HEK293 (cell line): Measurements from ENCODE around the gene WDFY3.

Source experiments
- GLI2 ChIP-seq: fragments of 450-650 bp; formaldehyde crosslinking; IDR thresholded peaks from 2 replicates; pipeline ENCODE4; 2017; ENCODE audit warnings: missing biosample characterization, missing genetic modification characterization, low read depth, borderline replicate concordance
- IKZF3 ChIP-seq: fragments of 450-650 bp; IDR thresholded peaks from 2 replicates; pipeline ENCODE4 v1.5.0; 2018; ENCODE audit warnings: missing biosample characterization, mild to moderate bottlenecking, missing genetic modification characterization, moderate library complexity
- PRDM1 ChIP-seq: fragments of 450-650 bp; formaldehyde crosslinking; IDR thresholded peaks from 2 replicates; pipeline ENCODE4; 2016; ENCODE audit warnings: missing biosample characterization, missing genetic modification characterization
- ZBTB21 ChIP-seq: fragments of 450-650 bp; formaldehyde crosslinking; IDR thresholded peaks from 2 replicates; pipeline ENCODE4 v1.5.1; 2017; ENCODE audit warnings: missing biosample characterization, missing genetic modification characterization
- ZNF121 ChIP-seq: fragments of 450-650 bp; formaldehyde crosslinking; IDR thresholded peaks from 2 replicates; pipeline ENCODE4 v1.5.1; 2016; ENCODE audit warnings: missing biosample characterization, missing genetic modification characterization
- ZNF174 ChIP-seq: fragments of 450-650 bp; formaldehyde crosslinking; IDR thresholded peaks from 2 replicates; pipeline ENCODE4 v1.5.0; 2017; ENCODE audit warnings: missing biosample characterization, mild to moderate bottlenecking, missing genetic modification characterization
- ZNF175 ChIP-seq: fragments of 450-650 bp; formaldehyde crosslinking; IDR thresholded peaks from 2 replicates; pipeline ENCODE4 v1.5.1; 2016; ENCODE audit warnings: missing biosample characterization, missing genetic modification characterization
- ZNF211 ChIP-seq: fragments of 450-650 bp; formaldehyde crosslinking; IDR thresholded peaks from 2 replicates; pipeline ENCODE4 v1.5.1; 2016; ENCODE audit warnings: low read depth, missing biosample characterization, missing genetic modification characterization
- ZNF239 ChIP-seq: fragments of 450-650 bp; formaldehyde crosslinking; IDR thresholded peaks from 2 replicates; pipeline ENCODE4 v1.5.1; 2016; ENCODE audit warnings: missing biosample characterization, missing genetic modification characterization
- ZNF302 ChIP-seq: fragments of 450-650 bp; formaldehyde crosslinking; IDR thresholded peaks from 2 replicates; pipeline ENCODE4 v1.5.1; 2016; ENCODE audit warnings: missing biosample characterization, missing genetic modification characterization, low read depth
- ZNF658 ChIP-seq: fragments of 450-650 bp; formaldehyde crosslinking; IDR thresholded peaks from 2 replicates; pipeline ENCODE4; 2016; ENCODE audit warnings: missing biosample characterization, missing genetic modification characterization
- ZNF747 ChIP-seq: fragments of 450-650 bp; formaldehyde crosslinking; IDR thresholded peaks from 2 replicates; pipeline ENCODE4 v1.5.1; 2016; ENCODE audit warnings: missing biosample characterization, missing genetic modification characterization
- ZNF791 ChIP-seq: fragments of 450-650 bp; formaldehyde crosslinking; IDR thresholded peaks from 2 replicates; pipeline ENCODE4 v1.5.1; 2016; ENCODE audit warnings: missing biosample characterization, missing genetic modification characterization
- ZNF843 ChIP-seq: fragments of 450-650 bp; formaldehyde crosslinking; IDR thresholded peaks from 2 replicates; pipeline ENCODE4 v1.5.1; 2016; ENCODE audit warnings: missing biosample characterization, missing genetic modification characterization
- ZXDB ChIP-seq: fragments of 450-650 bp; formaldehyde crosslinking; IDR thresholded peaks from 2 replicates; pipeline ENCODE4 v1.5.1; 2016; ENCODE audit warnings: missing biosample characterization, missing genetic modification characterization
- TF ChIP-seq, protein P1 (sequence below): fragments of 450-650 bp; formaldehyde crosslinking; IDR thresholded peaks from 2 replicates; pipeline ENCODE4 v1.5.1; 2016; ENCODE audit warnings: missing biosample characterization, missing genetic modification characterization
- TF ChIP-seq, protein P2 (sequence below): fragments of 450-650 bp; formaldehyde crosslinking; IDR thresholded peaks from 2 replicates; pipeline ENCODE4 v1.5.1; 2016; ENCODE audit warnings: missing biosample characterization, missing genetic modification characterization
- TF ChIP-seq, protein P3 (sequence below): fragments of 450-650 bp; formaldehyde crosslinking; IDR thresholded peaks from 2 replicates; pipeline ENCODE4; 2016; ENCODE audit warnings: missing biosample characterization, missing genetic modification characterization
- TF ChIP-seq, protein P4 (sequence below): fragments of 450-650 bp; formaldehyde crosslinking; IDR thresholded peaks from 2 replicates; pipeline ENCODE4 v1.5.1; 2016; ENCODE audit warnings: missing biosample characterization, missing genetic modification characterization
- TF ChIP-seq, protein P5 (sequence below): fragments of 450-650 bp; formaldehyde crosslinking; IDR thresholded peaks from 2 replicates; pipeline ENCODE4 v1.5.1; 2016; ENCODE audit warnings: missing biosample characterization, missing genetic modification characterization
- TF ChIP-seq, protein P6 (sequence below): fragments of 450-650 bp; formaldehyde crosslinking; IDR thresholded peaks from 2 replicates; pipeline ENCODE4 v1.5.1; 2016; ENCODE audit warnings: missing biosample characterization, missing genetic modification characterization
- TF ChIP-seq, protein P7 (sequence below): fragments of 450-650 bp; formaldehyde crosslinking; conservative IDR thresholded peaks from 2 replicates; pipeline ENCODE4 v1.5.1; 2016; ENCODE audit warnings: low read depth, missing biosample characterization, missing genetic modification characterization

The WDFY3 gene

DNA sequence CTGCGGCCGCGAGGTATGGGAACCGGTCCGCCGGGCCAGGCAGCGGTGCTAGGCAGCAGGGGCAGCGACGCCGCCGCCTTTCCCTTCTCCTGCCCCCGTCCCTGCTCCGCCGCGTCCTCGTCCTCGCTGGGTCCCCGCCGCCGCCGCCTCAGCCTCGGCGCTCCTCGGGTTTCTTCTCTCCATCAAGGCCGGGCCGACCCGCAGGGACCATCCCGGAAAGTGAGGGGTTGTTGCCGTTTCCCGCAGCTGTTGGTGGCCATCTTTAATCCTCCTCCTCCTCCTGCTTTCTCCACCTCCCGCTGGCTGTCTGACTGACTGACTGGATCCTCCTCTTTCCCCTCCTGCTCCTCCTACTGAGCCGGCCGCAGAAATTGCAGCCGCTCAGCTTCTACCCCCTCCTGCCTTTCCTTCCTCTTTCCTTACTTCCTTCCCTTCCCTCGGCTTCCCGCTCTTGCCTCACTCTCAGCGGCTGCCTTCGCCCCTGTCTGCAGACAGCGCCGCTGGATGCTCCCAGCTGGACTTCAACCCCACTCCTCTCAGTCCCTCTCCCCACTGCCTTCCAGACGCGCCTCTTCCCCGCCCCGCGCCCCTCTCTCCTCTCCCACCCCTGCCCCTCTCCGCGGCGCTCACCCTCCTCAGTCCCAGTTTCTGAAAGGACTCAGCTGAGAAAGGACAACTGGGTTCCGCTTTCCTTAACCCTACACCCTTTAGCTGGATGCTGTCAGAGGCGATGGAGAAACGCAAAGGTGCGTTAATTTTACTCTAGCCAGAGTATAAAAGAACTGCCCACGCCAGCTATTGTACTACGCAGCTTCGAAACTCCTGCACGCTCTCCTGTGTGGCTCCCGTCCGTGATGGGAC, at the start of gene WDFY3 (continued):
- TF ChIP-seq, protein P1, sequence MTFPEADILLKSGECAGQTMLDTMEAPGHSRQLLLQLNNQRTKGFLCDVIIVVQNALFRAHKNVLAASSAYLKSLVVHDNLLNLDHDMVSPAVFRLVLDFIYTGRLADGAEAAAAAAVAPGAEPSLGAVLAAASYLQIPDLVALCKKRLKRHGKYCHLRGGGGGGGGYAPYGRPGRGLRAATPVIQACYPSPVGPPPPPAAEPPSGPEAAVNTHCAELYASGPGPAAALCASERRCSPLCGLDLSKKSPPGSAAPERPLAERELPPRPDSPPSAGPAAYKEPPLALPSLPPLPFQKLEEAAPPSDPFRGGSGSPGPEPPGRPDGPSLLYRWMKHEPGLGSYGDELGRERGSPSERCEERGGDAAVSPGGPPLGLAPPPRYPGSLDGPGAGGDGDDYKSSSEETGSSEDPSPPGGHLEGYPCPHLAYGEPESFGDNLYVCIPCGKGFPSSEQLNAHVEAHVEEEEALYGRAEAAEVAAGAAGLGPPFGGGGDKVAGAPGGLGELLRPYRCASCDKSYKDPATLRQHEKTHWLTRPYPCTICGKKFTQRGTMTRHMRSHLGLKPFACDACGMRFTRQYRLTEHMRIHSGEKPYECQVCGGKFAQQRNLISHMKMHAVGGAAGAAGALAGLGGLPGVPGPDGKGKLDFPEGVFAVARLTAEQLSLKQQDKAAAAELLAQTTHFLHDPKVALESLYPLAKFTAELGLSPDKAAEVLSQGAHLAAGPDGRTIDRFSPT = no peak
- TF ChIP-seq, protein P2, sequence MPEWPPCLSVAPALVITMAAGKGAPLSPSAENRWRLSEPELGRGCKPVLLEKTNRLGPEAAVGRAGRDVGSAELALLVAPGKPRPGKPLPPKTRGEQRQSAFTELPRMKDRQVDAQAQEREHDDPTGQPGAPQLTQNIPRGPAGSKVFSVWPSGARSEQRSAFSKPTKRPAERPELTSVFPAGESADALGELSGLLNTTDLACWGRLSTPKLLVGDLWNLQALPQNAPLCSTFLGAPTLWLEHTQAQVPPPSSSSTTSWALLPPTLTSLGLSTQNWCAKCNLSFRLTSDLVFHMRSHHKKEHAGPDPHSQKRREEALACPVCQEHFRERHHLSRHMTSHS (tag by site-specific recombination) = no peak
- TF ChIP-seq GLI2 (tag by site-specific recombination) = no peak
- TF ChIP-seq ZNF302 = no peak
- TF ChIP-seq ZNF658 (tag by site-specific recombination) = no peak
- TF ChIP-seq, protein P3, sequence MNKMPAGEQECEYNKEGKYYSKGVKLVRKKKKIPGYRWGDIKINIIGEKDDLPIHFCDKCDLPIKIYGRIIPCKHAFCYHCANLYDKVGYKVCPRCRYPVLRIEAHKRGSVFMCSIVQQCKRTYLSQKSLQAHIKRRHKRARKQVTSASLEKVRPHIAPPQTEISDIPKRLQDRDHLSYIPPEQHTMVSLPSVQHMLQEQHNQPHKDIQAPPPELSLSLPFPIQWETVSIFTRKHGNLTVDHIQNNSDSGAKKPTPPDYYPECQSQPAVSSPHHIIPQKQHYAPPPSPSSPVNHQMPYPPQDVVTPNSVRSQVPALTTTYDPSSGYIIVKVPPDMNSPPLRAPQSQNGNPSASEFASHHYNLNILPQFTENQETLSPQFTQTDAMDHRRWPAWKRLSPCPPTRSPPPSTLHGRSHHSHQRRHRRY (tag by site-specific recombination) = no peak
- TF ChIP-seq ZNF121 (tag by site-specific recombination) = no peak
- TF ChIP-seq IKZF3 = peak; percentile 96
- no peak for TF ChIP-seq ZNF791 (tag by site-specific recombination)
- TF ChIP-seq, protein P4, sequence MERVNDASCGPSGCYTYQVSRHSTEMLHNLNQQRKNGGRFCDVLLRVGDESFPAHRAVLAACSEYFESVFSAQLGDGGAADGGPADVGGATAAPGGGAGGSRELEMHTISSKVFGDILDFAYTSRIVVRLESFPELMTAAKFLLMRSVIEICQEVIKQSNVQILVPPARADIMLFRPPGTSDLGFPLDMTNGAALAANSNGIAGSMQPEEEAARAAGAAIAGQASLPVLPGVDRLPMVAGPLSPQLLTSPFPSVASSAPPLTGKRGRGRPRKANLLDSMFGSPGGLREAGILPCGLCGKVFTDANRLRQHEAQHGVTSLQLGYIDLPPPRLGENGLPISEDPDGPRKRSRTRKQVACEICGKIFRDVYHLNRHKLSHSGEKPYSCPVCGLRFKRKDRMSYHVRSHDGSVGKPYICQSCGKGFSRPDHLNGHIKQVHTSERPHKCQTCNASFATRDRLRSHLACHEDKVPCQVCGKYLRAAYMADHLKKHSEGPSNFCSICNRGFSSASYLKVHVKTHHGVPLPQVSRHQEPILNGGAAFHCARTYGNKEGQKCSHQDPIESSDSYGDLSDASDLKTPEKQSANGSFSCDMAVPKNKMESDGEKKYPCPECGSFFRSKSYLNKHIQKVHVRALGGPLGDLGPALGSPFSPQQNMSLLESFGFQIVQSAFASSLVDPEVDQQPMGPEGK = peak; percentile 81
- peak; percentile 97 for TF ChIP-seq PRDM1
- TF ChIP-seq, protein P5, sequence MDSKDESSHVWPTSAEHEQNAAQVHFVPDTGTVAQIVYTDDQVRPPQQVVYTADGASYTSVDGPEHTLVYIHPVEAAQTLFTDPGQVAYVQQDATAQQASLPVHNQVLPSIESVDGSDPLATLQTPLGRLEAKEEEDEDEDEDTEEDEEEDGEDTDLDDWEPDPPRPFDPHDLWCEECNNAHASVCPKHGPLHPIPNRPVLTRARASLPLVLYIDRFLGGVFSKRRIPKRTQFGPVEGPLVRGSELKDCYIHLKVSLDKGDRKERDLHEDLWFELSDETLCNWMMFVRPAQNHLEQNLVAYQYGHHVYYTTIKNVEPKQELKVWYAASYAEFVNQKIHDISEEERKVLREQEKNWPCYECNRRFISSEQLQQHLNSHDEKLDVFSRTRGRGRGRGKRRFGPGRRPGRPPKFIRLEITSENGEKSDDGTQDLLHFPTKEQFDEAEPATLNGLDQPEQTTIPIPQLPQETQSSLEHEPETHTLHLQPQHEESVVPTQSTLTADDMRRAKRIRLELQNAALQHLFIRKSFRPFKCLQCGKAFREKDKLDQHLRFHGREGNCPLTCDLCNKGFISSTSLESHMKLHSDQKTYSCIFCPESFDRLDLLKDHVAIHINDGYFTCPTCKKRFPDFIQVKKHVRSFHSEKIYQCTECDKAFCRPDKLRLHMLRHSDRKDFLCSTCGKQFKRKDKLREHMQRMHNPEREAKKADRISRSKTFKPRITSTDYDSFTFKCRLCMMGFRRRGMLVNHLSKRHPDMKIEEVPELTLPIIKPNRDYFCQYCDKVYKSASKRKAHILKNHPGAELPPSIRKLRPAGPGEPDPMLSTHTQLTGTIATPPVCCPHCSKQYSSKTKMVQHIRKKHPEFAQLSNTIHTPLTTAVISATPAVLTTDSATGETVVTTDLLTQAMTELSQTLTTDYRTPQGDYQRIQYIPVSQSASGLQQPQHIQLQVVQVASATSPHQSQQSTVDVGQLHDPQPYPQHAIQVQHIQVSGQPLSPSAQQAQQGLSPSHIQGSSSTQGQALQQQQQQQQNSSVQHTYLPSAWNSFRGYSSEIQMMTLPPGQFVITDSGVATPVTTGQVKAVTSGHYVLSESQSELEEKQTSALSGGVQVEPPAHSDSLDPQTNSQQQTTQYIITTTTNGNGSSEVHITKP = peak; percentile 86
- no peak for TF ChIP-seq ZNF747
- TF ChIP-seq, protein P6, sequence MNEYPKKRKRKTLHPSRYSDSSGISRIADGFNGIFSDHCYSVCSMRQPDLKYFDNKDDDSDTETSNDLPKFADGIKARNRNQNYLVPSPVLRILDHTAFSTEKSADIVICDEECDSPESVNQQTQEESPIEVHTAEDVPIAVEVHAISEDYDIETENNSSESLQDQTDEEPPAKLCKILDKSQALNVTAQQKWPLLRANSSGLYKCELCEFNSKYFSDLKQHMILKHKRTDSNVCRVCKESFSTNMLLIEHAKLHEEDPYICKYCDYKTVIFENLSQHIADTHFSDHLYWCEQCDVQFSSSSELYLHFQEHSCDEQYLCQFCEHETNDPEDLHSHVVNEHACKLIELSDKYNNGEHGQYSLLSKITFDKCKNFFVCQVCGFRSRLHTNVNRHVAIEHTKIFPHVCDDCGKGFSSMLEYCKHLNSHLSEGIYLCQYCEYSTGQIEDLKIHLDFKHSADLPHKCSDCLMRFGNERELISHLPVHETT (tag by site-specific recombination) = 0 out of 2 replicates have a peak, but pooled peaks have one; percentile 21
- TF ChIP-seq ZNF174 (tag by site-specific recombination) = no peak
- TF ChIP-seq ZNF175 (tag by site-specific recombination) = no peak
- TF ChIP-seq ZNF843 (tag by site-specific recombination) = 0 out of 2 replicates have a peak, but pooled peaks have one; percentile 60
- TF ChIP-seq, protein P7, sequence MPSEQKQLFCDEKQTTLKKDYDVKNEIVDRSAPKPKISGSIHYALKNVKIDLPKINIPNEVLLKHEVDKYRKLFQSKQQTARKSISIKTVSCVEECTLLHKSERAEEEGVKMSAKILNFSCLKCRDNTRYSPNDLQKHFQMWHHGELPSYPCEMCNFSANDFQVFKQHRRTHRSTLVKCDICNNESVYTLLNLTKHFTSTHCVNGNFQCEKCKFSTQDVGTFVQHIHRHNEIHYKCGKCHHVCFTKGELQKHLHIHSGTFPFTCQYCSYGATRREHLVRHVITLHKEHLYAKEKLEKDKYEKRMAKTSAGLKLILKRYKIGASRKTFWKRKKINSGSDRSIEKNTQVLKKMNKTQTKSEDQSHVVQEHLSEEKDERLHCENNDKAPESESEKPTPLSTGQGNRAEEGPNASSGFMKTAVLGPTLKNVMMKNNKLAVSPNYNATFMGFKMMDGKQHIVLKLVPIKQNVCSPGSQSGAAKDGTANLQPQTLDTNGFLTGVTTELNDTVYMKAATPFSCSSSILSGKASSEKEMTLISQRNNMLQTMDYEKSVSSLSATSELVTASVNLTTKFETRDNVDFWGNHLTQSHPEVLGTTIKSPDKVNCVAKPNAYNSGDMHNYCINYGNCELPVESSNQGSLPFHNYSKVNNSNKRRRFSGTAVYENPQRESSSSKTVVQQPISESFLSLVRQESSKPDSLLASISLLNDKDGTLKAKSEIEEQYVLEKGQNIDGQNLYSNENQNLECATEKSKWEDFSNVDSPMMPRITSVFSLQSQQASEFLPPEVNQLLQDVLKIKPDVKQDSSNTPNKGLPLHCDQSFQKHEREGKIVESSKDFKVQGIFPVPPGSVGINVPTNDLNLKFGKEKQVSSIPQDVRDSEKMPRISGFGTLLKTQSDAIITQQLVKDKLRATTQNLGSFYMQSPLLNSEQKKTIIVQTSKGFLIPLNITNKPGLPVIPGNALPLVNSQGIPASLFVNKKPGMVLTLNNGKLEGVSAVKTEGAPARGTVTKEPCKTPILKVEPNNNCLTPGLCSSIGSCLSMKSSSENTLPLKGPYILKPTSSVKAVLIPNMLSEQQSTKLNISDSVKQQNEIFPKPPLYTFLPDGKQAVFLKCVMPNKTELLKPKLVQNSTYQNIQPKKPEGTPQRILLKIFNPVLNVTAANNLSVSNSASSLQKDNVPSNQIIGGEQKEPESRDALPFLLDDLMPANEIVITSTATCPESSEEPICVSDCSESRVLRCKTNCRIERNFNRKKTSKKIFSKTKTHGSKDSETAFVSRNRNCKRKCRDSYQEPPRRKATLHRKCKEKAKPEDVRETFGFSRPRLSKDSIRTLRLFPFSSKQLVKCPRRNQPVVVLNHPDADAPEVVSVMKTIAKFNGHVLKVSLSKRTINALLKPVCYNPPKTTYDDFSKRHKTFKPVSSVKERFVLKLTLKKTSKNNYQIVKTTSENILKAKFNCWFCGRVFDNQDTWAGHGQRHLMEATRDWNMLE (tag by site-specific recombination) = no peak
- TF ChIP-seq ZNF211 (tag by site-specific recombination) = no peak
- no peak for TF ChIP-seq ZNF239 (tag by site-specific recombination)
- peak; percentile 78 for TF ChIP-seq ZXDB (tag by site-specific recombination)
- TF ChIP-seq ZBTB21 = no peak
